Effector memory CD8-positive, alpha-beta T cell (primary cell): Measurements from ENCODE around the gene SLC35A1.
A peak's percentile ranks its signal among the peaks of the same experiment; 100 is the strongest.

ENCODE experiments used
- ATAC-seq: fragments of 150-1000 bp; cut with Tn5 transposase; replicated peaks from 2 replicates; pipeline ENCODE4 v1.10.0; 2021; ENCODE audit warnings: mild to moderate bottlenecking, moderate library complexity
- DNase-seq, 3 experiments: peaks; one replicate each; pipeline ENCODE4 v3.0.0; 2021
- H3K27ac Mint-ChIP-seq, 2 donors: one replicate each; pipeline ENCODE4 v1.8.0; 2022; ENCODE audit warnings: mild to moderate bottlenecking in 2 of 2, mixed read lengths in 2 of 2, moderate library complexity in 2 of 2
- H3K27me3 Mint-ChIP-seq, 2 donors: one replicate each; pipeline ENCODE4 v1.8.0; 2022; ENCODE audit warnings: mixed read lengths in 2 of 2
- H3K36me3 Mint-ChIP-seq: one replicate; pipeline ENCODE4 v1.8.0; 2022; ENCODE audit warnings: mild to moderate bottlenecking, moderate library complexity, mixed read lengths; ENCODE audit not compliant: insufficient read depth
- H3K4me1 Mint-ChIP-seq, 2 donors: one replicate each; pipeline ENCODE4 v1.8.0; 2022; ENCODE audit warnings: low read depth in 2 of 2, mixed read lengths in 2 of 2
- H3K4me3 Mint-ChIP-seq, 2 donors: one replicate each; pipeline ENCODE4 v1.8.0; 2022; ENCODE audit warnings: mild to moderate bottlenecking in 2 of 2, mixed read lengths in 2 of 2, moderate library complexity in 2 of 2
- H3K9me3 Mint-ChIP-seq, 2 donors: one replicate each; pipeline ENCODE4 v1.8.0; 2022; ENCODE audit warnings: mixed read lengths in 2 of 2

SLC35A1 gene

DNA sequence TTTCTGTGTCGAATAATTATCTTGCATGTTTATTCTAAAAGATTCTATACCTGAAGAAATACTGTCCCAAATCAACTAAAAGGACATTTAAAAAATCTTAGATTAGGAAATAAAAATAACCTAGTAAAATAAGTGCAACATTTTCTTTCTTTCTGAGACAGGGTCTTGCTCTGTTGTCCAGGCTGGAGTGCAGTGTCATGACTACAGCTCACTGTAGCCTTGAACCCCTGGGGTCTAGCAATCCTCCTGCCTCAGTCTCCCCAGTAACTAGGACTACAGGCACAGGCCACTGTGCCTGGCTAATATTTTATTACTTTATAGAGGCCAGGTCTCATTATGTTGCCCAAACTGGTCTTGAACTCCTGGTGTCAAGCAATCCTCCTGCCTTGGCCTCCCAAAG lies 68.3 kb downstream of the SLC35A1 start:
- H3K36me3 Mint-ChIP-seq = peaks cover 39% of the 10 kb centered on the region

DNA sequence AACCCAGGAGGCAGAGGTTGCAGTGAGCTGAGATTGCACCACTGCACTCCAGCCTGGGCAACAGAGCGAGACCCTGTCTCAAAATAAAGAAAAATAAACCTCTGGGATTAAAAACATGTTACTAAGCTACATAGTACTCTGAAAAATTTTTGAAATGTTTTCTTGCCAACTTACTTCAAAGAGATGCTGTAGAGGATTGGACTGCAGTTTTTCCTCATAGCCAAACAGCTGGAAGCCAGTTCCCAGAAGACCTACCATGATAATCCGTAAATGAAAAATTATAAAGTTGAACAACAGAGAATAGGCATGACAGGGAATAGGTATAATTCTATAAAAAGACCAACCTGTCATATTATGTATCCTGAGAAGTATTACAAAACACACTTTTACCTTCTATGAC lies 69.0 kb downstream of the SLC35A1 start:
- peaks cover 39% of the 10 kb centered on the region for H3K36me3 Mint-ChIP-seq
- ATAC-seq = no peak
- DNase-seq = no peak
- H3K4me3 Mint-ChIP-seq = no peak overlapping the region
- peaks cover 2 to 6% of the 10 kb centered on the region in 2 donors for H3K4me1 Mint-ChIP-seq
- H3K27ac Mint-ChIP-seq = no peak overlapping the region
- no peaks in the 10 kb centered on the region for H3K27me3 Mint-ChIP-seq
- H3K9me3 Mint-ChIP-seq = no peaks in the 10 kb centered on the region

More for the DNA sequence above, 68.3 kb downstream of the SLC35A1 start:
- Mint-ChIP-seq H3K9me3 (no peaks in the 10 kb centered on the region), H3K27ac (no peak overlapping the region), H3K4me1 (peaks cover 2 to 6% of the 10 kb centered on the region in 2 donors), H3K27me3 (no peaks in the 10 kb centered on the region), H3K4me3 (no peak overlapping the region)
- DNase-seq (no peak), ATAC-seq (no peak)

DNA sequence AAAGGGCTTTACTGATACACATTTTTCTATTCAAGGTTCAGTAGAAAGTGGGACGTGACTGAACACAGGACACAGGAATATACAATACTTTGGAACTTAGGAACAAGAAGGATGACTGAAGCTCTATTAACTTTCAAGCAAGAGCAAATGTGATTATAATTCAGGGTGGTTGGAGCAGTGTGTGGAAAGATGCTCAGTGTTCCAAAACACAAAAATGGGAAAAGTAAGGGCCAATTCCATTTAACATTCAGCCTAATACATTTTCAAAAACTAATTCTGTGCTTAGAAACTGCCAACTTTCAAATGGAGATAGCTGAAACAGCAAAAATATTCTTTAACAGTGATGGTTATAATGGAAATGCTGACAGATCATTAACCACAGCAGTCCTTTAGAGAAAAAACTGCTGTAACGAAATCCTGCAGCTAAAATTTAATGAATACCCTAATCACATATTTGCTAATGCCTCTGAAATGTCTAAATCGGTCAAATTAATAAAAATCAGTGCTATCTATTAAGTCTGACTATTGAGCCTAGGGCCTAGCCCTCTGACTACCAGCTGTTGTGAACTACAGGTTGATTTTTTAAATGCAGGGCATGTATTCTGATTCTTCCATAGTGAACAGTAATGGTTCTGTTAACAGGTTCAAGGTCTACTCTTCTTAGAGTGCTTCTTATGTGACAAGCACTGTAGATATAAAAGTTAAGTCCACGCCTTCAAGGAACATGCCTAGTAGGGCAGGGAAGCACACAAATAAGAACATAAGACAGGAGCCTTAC lies 71.1 kb downstream of the SLC35A1 start:
- H3K4me1 Mint-ChIP-seq = peaks cover 0 to 6% of the 10 kb centered on the region in 2 donors
- ATAC-seq = no peak
- no peaks in the 10 kb centered on the region for H3K27me3 Mint-ChIP-seq
- DNase-seq = no peak
- no peaks in the 10 kb centered on the region for H3K9me3 Mint-ChIP-seq
- no peak overlapping the region for H3K4me3 Mint-ChIP-seq
- H3K27ac Mint-ChIP-seq = no peak overlapping the region
- H3K36me3 Mint-ChIP-seq = peaks cover 54% of the 10 kb centered on the region

DNA sequence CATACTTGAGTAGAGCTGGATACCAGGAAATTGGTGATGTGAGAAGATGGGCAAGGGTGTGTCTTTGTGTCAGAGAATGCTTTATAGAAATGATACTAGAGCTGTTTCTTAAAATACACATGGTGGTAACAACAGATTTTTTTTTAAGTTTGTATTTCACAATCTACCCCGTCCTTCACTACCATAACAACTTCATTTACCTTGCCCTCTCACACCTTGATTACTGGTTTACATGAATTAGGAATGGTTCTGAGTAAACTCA lies 71.6 kb downstream of the SLC35A1 start:
- Mint-ChIP-seq H3K9me3 (no peaks in the 10 kb centered on the region), H3K36me3 (peaks cover 58% of the 10 kb centered on the region), H3K4me1 (peaks cover 0 to 6% of the 10 kb centered on the region in 2 donors), H3K27me3 (no peaks in the 10 kb centered on the region), H3K4me3 (no peak overlapping the region), H3K27ac (no peak overlapping the region)
- no peak for DNase-seq
- ATAC-seq = no peak

DNA sequence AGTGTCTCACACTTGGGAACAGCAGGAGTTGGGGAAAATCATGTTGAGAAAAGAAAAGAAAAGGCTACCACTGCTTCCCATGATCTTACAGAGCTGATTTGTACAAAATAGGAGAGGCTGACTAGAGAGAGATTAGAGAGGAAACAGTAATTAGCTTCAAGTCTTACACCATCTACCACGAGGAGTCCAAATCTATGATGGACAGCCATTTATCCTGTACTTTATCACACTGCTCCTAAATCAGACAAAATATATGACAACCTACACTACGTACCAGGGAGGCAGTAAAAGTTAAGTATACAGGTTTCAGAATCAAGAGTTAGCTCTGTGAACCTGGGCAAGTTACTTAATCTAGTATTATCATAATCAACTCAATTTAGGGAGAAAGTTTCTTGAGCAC lies 79.0 kb downstream of the SLC35A1 start:
- H3K36me3 Mint-ChIP-seq = peaks cover 72% of the 10 kb centered on the region

DNA sequence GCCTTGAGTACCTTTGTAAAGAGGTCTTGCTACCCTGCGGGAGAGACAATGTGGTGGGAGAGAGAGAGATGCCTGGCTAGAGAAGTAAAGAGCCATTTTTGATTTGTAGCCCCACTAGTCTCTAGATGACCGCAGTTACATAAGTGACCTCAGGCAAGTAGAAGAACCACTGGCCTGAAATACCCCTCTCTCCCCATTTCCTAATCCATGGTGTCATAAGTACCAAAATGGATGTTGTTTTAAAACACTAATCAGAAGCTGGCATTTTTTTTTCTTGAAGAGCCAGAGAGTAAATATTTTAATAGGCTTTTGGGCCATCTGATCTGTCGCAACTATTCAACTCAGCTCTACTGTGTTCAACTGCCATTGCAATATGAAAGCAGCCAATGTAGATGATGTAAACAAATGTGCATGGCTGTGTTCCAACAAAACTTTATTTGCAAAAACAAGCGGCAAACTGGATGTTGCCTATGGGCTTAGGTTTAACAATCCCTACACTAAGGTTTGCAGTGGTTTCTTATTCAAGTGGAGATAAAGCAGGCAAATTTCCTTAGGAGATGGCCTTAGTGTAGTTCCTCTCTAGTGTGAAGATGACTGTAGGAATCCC lies 80.5 kb downstream of the SLC35A1 start:
- peak overlapping the region in 1 of 2 donors; percentile 45 for H3K27ac Mint-ChIP-seq
- ATAC-seq (no peak), DNase-seq (no peak)
- H3K9me3 Mint-ChIP-seq = no peaks in the 10 kb centered on the region
- peaks cover 64% of the 10 kb centered on the region for H3K36me3 Mint-ChIP-seq
- no peak overlapping the region for H3K4me3 Mint-ChIP-seq
- peaks cover 4 to 16% of the 10 kb centered on the region in 2 donors for H3K4me1 Mint-ChIP-seq
- no peaks in the 10 kb centered on the region for H3K27me3 Mint-ChIP-seq

More for the DNA sequence above, 79.0 kb downstream of the SLC35A1 start:
- no peak for DNase-seq
- Mint-ChIP-seq H3K27ac (peak overlapping the region; percentile 44 to 45), H3K9me3 (no peaks in the 10 kb centered on the region), H3K4me3 (no peak overlapping the region), H3K27me3 (no peaks in the 10 kb centered on the region), H3K4me1 (peaks cover 4 to 9% of the 10 kb centered on the region in 2 donors)
- ATAC-seq = no peak

DNA sequence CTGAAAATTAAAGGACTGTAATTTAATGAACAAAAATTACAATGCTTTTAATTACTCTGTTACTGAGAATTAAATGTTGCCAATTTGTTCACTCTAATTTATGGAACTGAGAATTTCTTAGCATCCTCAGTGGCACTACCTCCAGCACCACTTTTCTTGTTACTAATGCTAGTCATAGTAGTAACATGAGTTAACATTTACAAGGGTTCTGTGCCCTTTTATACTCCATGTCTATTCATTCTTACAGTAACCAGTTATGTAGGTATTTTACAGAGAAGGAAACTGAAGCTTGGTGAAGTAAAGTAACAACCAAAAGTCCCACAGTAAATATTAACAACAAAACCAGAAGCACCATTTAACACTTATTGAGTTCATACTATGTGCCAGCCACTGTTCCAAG lies 82.7 kb downstream of the SLC35A1 start:
- ATAC-seq = no peak
- DNase-seq = no peak
- H3K4me1 Mint-ChIP-seq = peaks cover 4 to 16% of the 10 kb centered on the region in 2 donors
- H3K4me3 Mint-ChIP-seq = no peak overlapping the region
- no peaks in the 10 kb centered on the region for H3K9me3 Mint-ChIP-seq
- H3K27me3 Mint-ChIP-seq = no peaks in the 10 kb centered on the region
- peak overlapping the region; percentile 26 to 81 for H3K27ac Mint-ChIP-seq
- peaks cover 57% of the 10 kb centered on the region for H3K36me3 Mint-ChIP-seq

DNA sequence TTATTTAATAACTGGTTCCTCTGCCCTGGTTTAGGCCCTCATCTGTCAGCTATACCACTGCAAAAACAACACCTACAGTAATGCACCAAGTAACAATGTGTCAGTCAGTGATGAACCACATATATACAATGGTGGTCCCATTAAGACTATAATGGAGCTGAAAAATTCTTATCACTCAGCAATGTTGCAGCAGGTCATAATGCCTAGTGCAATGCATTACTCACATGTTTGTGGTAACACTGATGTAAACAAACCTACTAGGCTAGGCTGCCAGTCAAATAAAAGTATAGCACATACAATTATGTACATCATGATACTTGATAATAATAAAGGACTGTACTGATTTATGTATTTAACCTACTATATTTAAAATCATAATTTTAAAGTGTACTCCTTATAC lies 85.7 kb downstream of the SLC35A1 start:
- Mint-ChIP-seq H3K9me3 (no peaks in the 10 kb centered on the region), H3K4me1 (peaks cover 0 to 7% of the 10 kb centered on the region in 2 donors), H3K4me3 (no peak overlapping the region), H3K36me3 (peaks cover 32% of the 10 kb centered on the region), H3K27ac (peak overlapping the region in 1 of 2 donors; percentile 19), H3K27me3 (no peaks in the 10 kb centered on the region)
- no peak for DNase-seq
- ATAC-seq = no peak

DNA sequence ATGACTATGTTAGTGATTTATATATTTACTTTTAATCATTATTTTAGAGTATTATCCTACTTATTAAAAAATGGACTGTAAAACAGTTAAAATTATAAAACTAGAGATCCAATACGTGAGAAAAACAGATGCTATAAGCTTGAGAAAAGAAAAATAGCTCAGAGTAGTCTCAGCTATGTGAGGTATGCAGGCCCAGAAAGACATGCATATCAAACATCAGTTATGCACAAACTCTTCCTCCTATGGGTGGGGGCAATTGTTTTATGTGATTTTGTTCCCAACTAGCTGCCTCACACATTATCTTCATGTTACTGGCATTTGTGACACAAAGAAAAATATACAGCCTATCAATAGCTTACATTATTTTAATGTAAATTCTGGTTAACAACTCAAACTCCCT lies 88.2 kb downstream of the SLC35A1 start:
- Mint-ChIP-seq H3K27ac (peak overlapping the region in 1 of 2 donors; percentile 19), H3K4me3 (no peak overlapping the region), H3K9me3 (no peaks in the 10 kb centered on the region), H3K36me3 (peaks cover 29% of the 10 kb centered on the region), H3K27me3 (no peaks in the 10 kb centered on the region), H3K4me1 (peaks cover 0 to 11% of the 10 kb centered on the region in 2 donors)
- ATAC-seq = no peak
- no peak for DNase-seq
